GM21717 (cell line): ENCODE measurements around the gene MBOAT1.

Experiments used
- ATAC-seq: cut with Tn5 transposase; IDR thresholded peaks from one replicate; pipeline ENCODE4 v1.9.1; 2021; ENCODE audit warnings: mild to moderate bottlenecking, moderate library complexity; ENCODE audit not compliant: unreplicated experiment

MBOAT1 gene

DNA sequence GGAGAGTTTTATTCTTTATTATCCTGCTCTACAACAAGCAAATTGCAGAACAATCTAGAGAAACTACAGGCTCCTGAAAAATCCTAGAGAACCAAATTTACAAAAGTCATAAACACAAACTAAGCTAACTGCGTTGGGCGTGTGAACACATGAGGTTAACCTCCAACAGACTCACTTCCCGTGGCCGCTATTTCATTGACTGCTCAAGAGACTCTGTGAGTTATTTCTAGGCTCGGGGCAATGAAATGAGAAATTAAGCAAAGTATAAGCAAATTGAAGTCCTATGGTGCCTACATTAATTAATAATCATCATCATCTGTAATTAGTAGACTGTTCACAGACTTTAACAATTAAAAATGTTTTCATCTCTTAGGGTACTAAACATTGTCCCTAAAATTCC, 100.0 kb downstream of the MBOAT1 start:
- ATAC-seq, result no peak

DNA sequence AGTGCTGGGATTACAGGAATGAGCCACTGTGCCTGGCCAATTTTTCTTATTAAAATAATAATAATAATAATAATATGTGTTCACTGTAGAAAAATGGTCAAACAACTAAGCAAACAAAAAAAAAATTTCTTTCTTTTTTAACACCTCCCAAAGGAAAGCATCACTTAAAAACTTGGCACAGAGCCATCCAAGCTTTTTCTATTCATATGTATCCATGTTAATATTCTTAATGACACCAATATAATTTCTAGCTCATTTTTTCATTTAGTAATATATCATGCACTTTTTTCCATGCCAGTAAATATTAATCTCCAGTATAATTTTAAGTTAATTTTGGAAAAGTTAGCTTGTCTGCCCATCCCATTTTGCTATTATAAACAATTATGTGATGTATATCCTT, 101.8 kb downstream of the MBOAT1 start:
- ATAC-seq, result no peak

DNA sequence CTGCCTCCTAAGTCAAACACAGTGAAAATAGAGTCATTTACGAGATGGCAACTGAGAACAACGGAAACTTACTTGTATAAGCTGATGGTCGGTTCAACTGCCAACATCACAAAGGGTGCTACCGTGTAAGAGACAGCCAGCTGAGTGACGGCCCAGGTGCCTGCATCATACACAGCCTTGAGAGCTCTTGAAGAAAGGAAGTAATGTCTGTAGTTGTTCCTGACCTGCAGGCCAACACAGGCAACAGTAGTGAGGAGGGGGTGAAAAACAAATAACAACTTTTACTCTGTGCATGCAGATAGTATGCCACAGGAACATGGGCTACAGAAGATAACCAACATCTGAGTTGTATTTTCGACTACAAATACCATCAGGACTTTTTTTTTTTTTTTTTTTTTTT, 102.7 kb downstream of the MBOAT1 start:
- no peak for ATAC-seq

DNA sequence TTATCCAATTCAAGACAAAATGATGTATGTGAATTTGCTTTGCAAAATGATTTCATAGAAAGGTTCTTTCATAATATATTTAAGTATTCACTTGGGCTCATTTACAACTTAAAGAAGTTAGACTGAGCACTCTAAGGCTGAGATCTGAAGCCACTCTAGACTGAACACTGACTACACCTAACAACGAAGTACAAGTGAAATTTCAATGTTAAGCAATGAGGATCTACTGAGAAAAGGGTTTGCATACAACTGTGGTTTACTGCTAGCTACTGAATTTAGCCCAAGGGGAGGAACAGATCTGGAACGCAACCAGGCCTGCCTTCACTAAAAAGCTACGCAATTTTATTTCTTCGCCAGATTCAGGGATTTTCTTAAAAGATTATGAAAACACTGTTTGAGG, 106.4 kb downstream of the MBOAT1 start:
- no peak for ATAC-seq

DNA sequence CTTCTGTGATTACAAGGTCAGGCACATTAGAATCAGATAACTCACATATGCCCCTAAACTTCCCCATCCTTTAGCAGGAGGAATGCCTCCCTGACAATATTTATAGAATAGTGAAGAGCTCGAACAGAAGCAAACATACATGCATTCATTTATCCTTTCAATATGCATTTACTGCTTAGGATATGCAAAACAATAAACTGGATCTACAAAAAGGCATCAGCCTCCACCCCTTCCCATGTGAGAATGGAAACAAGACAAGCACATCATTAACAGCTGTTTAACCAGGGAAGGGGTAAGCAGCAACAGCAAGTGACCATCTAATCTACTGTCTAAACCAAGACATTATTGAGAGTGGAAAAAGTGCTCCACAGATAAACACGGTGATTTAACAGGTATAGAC, 107.6 kb downstream of the MBOAT1 start:
- no peak for ATAC-seq

DNA sequence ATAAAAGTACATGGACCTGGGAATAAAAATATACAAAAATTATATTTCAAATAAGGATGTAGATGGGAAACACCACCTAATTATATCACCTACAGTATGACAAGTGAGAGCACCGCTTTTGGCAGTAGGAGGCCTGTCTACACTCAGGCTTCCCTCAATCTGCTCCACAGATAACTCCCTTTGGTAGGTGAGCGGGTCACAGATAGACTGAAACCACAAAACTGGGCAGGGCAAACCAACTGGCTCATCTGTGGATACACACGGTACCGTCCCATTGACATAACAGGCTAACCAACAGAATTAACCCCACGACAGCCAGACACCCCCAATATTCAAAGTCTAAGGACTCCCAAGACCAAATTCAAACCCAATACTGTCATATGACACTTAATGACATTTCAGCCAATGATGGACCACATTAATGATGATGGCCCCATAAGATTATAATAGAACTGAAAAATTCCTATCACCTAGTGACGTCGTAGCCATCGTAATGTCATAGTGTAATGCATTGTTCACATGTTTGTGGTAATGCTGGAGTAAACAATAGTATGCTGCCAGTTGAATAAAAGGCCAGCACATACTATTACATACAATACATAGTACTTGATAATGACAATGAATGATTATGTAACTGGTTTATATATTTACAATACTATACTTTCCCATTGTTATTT, 109.7 kb downstream of the MBOAT1 start:
- ATAC-seq, result no peak

DNA sequence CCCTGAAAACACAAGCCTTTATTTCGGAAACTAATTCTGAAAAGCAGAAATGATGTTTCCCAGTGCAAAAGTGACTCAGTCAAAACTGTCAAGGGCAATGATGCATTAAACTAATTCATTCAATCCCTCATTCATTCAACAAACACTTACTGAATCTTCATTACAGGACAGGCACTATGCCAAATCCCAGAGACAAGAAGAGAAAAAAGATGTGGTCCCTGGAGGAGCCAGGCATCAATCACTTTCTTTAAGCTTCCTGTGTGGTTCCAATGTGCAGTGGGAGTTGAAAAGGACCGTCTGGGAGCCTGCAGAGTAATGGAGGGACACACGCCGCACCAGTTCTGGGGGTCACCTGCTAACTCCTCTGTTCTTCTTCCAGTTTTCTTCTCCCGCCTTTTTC, 113.1 kb downstream of the MBOAT1 start:
- ATAC-seq, result no peak

DNA sequence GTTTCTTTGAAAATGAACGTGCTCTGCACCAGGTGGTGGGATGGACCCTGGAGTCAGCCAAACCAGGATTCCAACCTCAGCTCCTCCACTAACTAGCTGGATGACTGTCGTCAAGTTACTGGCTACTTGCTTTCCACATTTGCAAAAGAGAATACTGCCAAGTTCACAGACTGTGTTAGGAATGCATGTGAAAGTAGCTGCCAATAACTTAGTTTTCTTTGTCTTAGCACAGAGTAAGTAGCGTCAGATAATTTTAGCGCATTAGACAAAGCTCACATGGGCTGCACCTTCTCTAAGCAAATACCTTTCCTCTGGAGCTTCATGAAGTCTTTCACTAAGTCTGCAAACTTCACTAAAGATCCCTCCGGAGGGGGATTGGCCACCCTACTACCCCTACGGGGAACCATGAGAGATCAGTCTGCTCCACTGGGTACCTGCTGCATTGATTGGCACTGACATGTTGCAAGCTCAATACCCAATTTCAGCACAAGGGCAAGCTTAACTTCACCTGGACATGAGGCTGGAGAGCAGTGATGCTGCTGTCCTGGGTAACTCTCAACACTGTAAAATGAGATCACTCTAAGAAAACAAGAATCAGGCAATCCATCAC, 113.9 kb downstream of the MBOAT1 start:
- ATAC-seq, result no peak

DNA sequence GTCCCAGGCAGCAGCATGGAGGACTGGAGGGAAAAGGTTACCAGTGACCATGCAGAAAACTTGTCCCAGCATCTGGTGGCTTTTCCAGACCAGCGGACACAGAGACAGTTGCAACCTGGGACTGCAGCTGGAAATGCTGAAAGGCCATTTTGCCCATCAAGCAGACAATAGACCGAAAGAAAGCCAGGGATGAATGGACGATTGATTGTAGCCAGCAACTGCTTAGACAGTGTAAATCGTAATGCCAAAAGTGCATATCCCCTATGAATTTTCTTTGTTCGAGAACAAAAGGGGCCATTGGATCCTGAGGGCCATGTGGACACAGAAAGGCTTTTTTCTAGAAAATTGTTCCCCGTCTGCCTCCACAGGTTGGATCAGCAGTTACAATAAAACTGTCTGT, 115.7 kb downstream of the MBOAT1 start:
- no peak for ATAC-seq

DNA sequence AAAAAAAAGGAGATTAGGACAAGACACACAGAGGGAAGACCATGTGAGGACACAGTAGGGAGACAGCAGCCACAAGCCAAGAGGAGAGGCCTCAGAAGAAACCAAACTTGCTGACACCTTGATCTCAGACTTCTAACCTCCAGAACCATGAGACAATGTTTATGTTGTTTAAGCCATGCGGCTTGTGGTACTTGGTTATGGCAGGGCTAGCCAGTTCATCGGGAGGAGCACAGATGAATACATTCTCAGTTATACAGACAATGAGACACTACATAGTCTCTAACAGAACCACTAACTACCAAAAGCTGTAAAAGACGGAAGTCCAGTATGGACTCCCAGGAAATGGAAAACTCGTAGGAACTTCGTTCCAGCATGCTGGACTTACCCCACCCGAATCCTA, 116.8 kb downstream of the MBOAT1 start:
- no peak for ATAC-seq

DNA sequence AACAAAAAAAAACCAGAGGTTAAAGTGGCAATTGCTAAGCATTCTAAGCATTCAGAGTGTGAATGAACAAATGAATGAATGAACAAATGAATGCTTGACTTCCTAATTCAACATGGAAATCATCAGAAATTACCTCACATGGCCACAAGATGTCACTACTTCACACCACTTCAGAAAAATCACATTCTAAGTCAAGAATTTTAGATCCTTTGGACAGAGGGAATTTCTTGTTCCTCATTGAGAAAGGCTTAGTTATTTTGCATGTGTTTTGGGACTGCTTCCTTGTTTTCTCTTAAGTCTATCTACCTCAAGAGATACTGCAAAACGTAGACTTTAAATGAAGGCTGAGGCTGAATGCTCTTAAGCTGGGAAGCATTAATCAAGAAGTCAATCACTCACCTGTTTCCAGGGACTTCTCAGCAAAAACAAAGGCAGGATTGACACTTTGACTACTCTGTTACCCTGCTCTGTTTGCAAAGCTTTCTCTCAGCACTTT, 120.2 kb downstream of the MBOAT1 start:
- ATAC-seq, result no peak

GRCh38 chr6:20086992-20087391, 125.3 kb downstream of the MBOAT1 start:
- no peak for ATAC-seq

DNA sequence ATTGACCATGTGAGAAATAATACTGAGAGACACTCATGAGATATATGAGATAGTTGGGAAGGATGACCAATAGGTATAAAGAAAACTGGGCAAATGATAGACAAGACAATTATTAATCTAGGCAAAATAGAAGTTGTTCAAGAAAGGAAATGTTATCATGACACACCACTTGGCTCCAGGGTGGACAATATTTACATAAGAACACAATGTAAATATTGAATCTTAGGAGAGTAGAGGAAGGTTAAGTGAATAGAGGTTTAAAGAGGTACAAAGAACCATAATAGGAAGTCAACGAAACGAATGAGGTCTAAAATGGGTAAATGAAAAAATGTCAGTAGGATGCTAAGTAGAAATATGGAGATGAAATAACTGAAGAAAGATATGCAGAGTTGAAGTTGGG, 126.5 kb downstream of the MBOAT1 start:
- ATAC-seq, result no peak

GRCh38 chr6:20084411-20084810, 127.9 kb downstream of the MBOAT1 start:
- no peak for ATAC-seq

DNA sequence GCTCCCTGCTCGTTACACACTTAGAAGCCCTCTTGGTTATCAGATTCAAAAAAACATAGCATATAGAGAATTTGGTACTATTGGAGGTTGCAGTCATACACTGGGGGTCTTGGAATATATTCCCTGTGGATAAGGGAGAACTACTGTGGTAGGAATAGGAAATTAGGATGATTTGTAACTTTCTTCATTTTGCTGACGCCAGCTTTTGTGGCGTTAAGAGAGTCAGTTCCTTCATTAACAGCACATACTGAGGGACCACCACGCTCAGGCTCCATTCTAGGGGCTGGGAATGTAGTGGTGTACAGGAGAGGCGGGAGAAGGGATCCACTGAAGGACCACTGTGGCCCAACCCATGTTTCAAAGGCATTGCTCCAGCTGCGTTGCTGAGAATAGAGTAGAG, 140.3 kb downstream of the MBOAT1 start:
- no peak for ATAC-seq

GRCh38 chr6:20070047-20070446, 142.2 kb downstream of the MBOAT1 start:
- no peak for ATAC-seq

DNA sequence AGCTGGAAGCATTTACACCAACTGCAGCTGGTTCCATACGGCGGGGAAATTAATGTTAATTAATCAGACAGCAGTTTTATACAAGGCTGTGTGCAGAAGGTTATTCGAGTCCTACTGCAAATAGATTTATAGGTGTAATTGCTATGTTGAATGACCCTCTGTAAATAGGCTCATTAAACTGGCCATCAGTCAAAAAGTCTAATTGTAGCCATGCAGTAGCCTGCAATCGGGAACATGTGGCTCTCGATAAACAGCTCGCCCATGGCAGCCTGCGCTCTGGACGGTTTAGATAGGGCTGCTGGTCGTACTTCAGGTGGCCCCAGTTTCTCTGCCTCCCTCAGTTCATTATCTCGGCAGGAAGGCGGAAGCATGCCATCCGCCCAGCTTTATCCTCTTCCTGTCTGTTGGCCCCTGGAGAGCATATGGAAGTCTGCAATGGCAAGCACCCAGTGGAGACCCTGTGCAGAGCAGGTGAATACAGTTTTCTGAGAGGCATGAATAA, 143.2 kb downstream of the MBOAT1 start:
- no peak for ATAC-seq

GRCh38 chr6:20068421-20068988, 143.8 kb downstream of the MBOAT1 start:
- no peak for ATAC-seq

GRCh38 chr6:20061952-20062351, 150.3 kb downstream of the MBOAT1 start:
- peak; percentile 65 for ATAC-seq

GRCh38 chr6:20060252-20060651, 152.0 kb downstream of the MBOAT1 start:
- ATAC-seq, result no peak

GRCh38 chr6:20058912-20059311, 153.4 kb downstream of the MBOAT1 start:
- no peak for ATAC-seq
